MM.1S (cell line): ENCODE results near the gene NAALADL2.

ENCODE experiments used
- CTCF ChIP-seq: fragments of 300-600 bp; sonication (generic); IDR thresholded peaks from 2 replicates; pipeline ENCODE4 v1.5.1; 2016; ENCODE audit warnings: antibody characterized with exemption, low read length, mixed read lengths
- EZH2phosphoT487 ChIP-seq: fragments of 300-600 bp; sonication (generic); IDR thresholded peaks from 2 replicates; pipeline ENCODE4 v1.6.1; 2018; ENCODE audit warnings: antibody characterized with exemption, low read length

GRCh38 chr3:175777965-175778364 is 918.8 kb downstream of the NAALADL2 start:
- no peak for TF ChIP-seq CTCF
- TF ChIP-seq EZH2phosphoT487 = no peak
